Hepatocyte (in vitro differentiated cells): ENCODE data around the gene PLA2G4D.

Experiments
- EZH2phosphoT487 ChIP-seq: fragments of 200-600 bp; sonication (generic); IDR thresholded peaks from one replicate; pipeline ENCODE4 v1.6.1; 2018; ENCODE audit warnings: antibody characterized with exemption, mild to moderate bottlenecking, low read depth, moderate library complexity; ENCODE audit not compliant: unreplicated experiment, severe bottlenecking
- TF ChIP-seq, protein P1 (sequence below): fragments of 200-600 bp; sonication (generic); IDR thresholded peaks from 2 replicates; pipeline ENCODE4 v1.5.1; 2016; ENCODE audit warnings: antibody characterized with exemption, mild to moderate bottlenecking; ENCODE audit not compliant: poor library complexity

GRCh38 chr15:42107473-42107872, 13.1 kb upstream of the PLA2G4D start:
- TF ChIP-seq, protein P1, sequence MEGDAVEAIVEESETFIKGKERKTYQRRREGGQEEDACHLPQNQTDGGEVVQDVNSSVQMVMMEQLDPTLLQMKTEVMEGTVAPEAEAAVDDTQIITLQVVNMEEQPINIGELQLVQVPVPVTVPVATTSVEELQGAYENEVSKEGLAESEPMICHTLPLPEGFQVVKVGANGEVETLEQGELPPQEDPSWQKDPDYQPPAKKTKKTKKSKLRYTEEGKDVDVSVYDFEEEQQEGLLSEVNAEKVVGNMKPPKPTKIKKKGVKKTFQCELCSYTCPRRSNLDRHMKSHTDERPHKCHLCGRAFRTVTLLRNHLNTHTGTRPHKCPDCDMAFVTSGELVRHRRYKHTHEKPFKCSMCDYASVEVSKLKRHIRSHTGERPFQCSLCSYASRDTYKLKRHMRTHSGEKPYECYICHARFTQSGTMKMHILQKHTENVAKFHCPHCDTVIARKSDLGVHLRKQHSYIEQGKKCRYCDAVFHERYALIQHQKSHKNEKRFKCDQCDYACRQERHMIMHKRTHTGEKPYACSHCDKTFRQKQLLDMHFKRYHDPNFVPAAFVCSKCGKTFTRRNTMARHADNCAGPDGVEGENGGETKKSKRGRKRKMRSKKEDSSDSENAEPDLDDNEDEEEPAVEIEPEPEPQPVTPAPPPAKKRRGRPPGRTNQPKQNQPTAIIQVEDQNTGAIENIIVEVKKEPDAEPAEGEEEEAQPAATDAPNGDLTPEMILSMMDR, result no peak
- TF ChIP-seq EZH2phosphoT487, result no peak
